OCI-LY1 (cell line): ENCODE data around the gene PPP1R11.

Experiments
- H2AFZ ChIP-seq: fragments of 200-600 bp; sonication (generic), shearing (Covaris generic); 2 replicates; pipeline ENCODE4 v1.6.0; 2014; ENCODE audit warnings: antibody characterized with exemption, mild to moderate bottlenecking, low read length
- H3F3A ChIP-seq: fragments of 200-600 bp; sonication (generic), shearing (Covaris generic); 2 replicates; pipeline ENCODE4 v1.6.0; 2014; ENCODE audit warnings: mild to moderate bottlenecking, antibody characterized with exemption, low read length, moderate library complexity; ENCODE audit not compliant: insufficient read depth
- H3K27ac ChIP-seq: fragments of 200-600 bp; sonication (generic); 2 replicates; pipeline ENCODE4 v1.5.1; 2014; ENCODE audit warnings: low read length, mixed run types, mild to moderate bottlenecking, low read depth; ENCODE audit not compliant: poor library complexity, severe bottlenecking
- H3K27me3 ChIP-seq: fragments of 200-600 bp; sonication (generic); 2 replicates; pipeline ENCODE4 v1.6.0; 2014; ENCODE audit warnings: antibody characterized with exemption, mild to moderate bottlenecking, low read length, moderate library complexity; ENCODE audit not compliant: insufficient read depth
- H3K36me3 ChIP-seq: fragments of 200-600 bp; sonication (generic); 2 replicates; pipeline ENCODE4 v1.6.1; 2014; ENCODE audit warnings: mild to moderate bottlenecking, antibody characterized with exemption, low read length, moderate library complexity, mixed read lengths; ENCODE audit not compliant: insufficient read depth
- H3K4me1 ChIP-seq: fragments of 200-600 bp; sonication (generic); 2 replicates; pipeline ENCODE4 v1.5.1; 2014; ENCODE audit warnings: mild to moderate bottlenecking, low read length, moderate library complexity; ENCODE audit not compliant: insufficient read depth, severe bottlenecking
- H3K4me2 ChIP-seq: fragments of 200-600 bp; sonication (generic), shearing (Covaris generic); 2 replicates; pipeline ENCODE4 v1.6.1; 2014; ENCODE audit warnings: low read length
- H3K4me3 ChIP-seq: fragments of 200-600 bp; sonication (generic); 2 replicates; pipeline ENCODE4 v1.5.1; 2014; ENCODE audit warnings: low read length, low read depth, mild to moderate bottlenecking, mixed read lengths; ENCODE audit not compliant: poor library complexity, severe bottlenecking
- H3K79me2 ChIP-seq: fragments of 200-600 bp; shearing (Covaris generic); 2 replicates; pipeline ENCODE4 v1.6.1; 2016; ENCODE audit warnings: mixed run types, low read length, mixed read lengths; ENCODE audit not compliant: insufficient read depth
- H3K9ac ChIP-seq: fragments of 200-600 bp; sonication (generic), shearing (Covaris generic); 2 replicates; pipeline ENCODE4 v1.6.1; 2014; ENCODE audit warnings: mild to moderate bottlenecking, low read length, mixed read lengths
- H3K9me2 ChIP-seq: fragments of 200-600 bp; sonication (generic), shearing (Covaris generic); 2 replicates; pipeline ENCODE4 v1.6.1; 2014; ENCODE audit warnings: low read depth, mild to moderate bottlenecking, low read length, mixed read lengths
- H3K9me3 ChIP-seq: fragments of 200-600 bp; shearing (Covaris generic); 2 replicates; pipeline ENCODE4 v1.6.1; 2014; ENCODE audit warnings: low read length, mixed read lengths
- H4K20me1 ChIP-seq: fragments of 200-600 bp; sonication (generic), shearing (Covaris generic); 2 replicates; pipeline ENCODE4 v1.6.0; 2016; ENCODE audit warnings: mild to moderate bottlenecking, low read length; ENCODE audit not compliant: insufficient read depth
- CTCF ChIP-seq: fragments of 200-600 bp; sonication (generic), shearing (Covaris generic); IDR thresholded peaks from 2 replicates; pipeline ENCODE4 v1.5.1; 2017; ENCODE audit warnings: mild to moderate bottlenecking, antibody characterized with exemption, low read length, moderate library complexity, mixed read lengths
- EZH2 ChIP-seq: fragments of 200-600 bp; sonication (generic), shearing (Covaris generic); IDR thresholded peaks from 2 replicates; pipeline ENCODE4 v1.8.0; 2017; ENCODE audit warnings: borderline replicate concordance, mixed run types, mild to moderate bottlenecking, antibody characterized with exemption, low read length, moderate library complexity, mixed read lengths

PPP1R11 gene

DNA sequence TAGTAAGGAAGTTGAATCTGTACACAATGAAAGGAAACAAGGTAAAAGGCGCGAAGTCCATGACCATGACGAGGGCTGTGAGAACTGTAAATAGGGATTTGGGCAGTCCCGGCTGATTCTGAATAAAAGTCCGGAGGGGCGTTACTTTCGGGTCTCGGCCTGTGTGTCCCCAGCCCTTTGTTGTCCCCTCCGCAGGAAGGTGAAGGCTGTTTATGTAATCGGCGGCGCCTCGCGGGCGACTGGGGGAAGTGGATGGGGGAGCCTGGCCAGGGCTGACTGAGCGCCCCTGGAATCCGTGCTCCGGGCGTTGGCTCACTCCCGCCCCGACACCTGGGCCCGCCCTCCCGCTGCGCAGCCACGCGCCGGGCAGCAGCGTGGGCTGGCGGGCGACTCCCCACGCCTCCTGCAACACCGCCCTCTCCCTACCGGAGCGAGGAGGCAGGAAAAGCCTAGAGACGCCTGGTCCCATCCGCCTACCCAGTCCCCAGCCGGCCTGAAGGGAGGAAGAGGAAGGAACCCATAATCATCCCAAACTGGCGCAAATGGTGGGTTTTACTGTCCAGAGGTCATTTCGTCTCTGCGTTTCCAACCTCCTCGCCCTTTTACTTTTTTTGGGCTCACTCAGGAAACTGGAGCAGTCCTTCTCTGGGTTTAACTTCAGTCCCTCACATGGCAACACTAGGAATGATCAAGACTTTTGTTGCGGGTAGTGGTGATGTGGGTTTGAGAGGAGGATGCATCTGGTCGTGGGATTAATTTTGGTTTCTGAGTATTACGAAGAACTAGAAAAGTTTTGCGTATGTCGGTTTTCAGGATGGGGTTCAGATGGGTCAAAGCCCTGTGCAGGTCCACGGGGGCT lies 33.8 kb downstream of the PPP1R11 start:
- Histone ChIP-seq H3K27ac (no peak overlapping the region), H3K9me2 (no peaks in the 10 kb centered on the region), H3K9me3 (no peaks in the 10 kb centered on the region), H3K4me2 (peak overlapping the region; percentile 88), H3K4me3 (peak overlapping the region; percentile 60), H2AFZ (no peak overlapping the region), H3K9ac (peak overlapping the region; percentile 0; the same call in 1 of the 2 replicates), H3F3A (no peaks in the 10 kb centered on the region), H3K27me3 (no peaks in the 10 kb centered on the region; the same call in 1 of the 2 replicates), H3K79me2 (no peaks in the 10 kb centered on the region), H3K4me1 (peaks cover 34% of the 10 kb centered on the region), H3K36me3 (no peaks in the 10 kb centered on the region), H4K20me1 (no peaks in the 10 kb centered on the region)
- no peak for TF ChIP-seq CTCF
- no peak for TF ChIP-seq EZH2

- Histone ChIP-seq H3K4me3 (peak overlapping the region; percentile 60), H3K9me3 (no peaks in the 10 kb centered on the region), H2AFZ (peak overlapping the region; percentile 55; the same call in 1 of the 2 replicates), H4K20me1 (no peaks in the 10 kb centered on the region), H3K27ac (peak overlapping the region; percentile 4), H3K4me2 (peak overlapping the region; percentile 88), H3K27me3 (no peaks in the 10 kb centered on the region; the same call in 1 of the 2 replicates), H3K9me2 (no peaks in the 10 kb centered on the region), H3K9ac (peak overlapping the region; percentile 56), H3K36me3 (no peaks in the 10 kb centered on the region), H3K79me2 (no peaks in the 10 kb centered on the region), H3F3A (no peaks in the 10 kb centered on the region), H3K4me1 (peaks cover 34% of the 10 kb centered on the region)
- TF ChIP-seq CTCF (peak; percentile 24; the same call in 1 of the 2 replicates), EZH2 (no peak)
Measured at GRCh38 chr6:30101444-30102413, 34.7 kb downstream of the PPP1R11 start.

DNA sequence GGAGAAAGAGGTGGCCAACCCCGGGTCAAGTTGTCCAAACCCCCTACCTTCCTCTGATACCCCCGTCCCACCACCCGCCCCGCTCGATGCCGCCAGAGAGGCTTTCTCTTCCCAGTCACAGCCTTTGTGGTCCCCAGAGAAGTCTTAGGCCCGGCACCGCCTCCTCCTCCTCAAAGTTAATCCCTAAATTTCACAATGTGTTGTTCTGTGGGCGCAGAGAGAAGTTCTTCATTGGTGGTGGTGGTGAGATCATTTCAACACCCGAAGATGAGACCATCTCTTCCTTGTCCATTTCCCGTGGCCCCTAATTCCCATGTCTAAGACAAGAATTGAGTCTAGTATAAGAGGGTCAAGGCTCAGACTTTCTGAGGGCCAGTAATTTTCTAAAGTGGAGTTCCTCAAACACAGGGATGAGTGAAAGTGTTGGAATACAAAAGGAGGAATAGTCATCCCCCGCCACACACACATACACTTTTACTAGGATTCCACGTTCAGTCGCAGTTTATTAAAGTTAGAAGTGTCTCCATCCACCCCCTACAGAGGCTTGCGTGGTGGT lies 35.5 kb downstream of the PPP1R11 start:
- Histone ChIP-seq H3K27me3 (no peaks in the 10 kb centered on the region; the same call in 1 of the 2 replicates), H3K36me3 (no peaks in the 10 kb centered on the region), H3K9ac (peak overlapping the region; percentile 56; the same call in 1 of the 2 replicates), H3K27ac (peak overlapping the region; percentile 4), H3K9me3 (no peaks in the 10 kb centered on the region), H3K4me3 (peak overlapping the region; percentile 60), H4K20me1 (no peaks in the 10 kb centered on the region), H2AFZ (peak overlapping the region; percentile 55; the same call in 1 of the 2 replicates), H3K79me2 (no peaks in the 10 kb centered on the region), H3K9me2 (no peaks in the 10 kb centered on the region), H3F3A (no peaks in the 10 kb centered on the region), H3K4me2 (peak overlapping the region; percentile 88), H3K4me1 (peaks cover 34% of the 10 kb centered on the region)
- TF ChIP-seq CTCF = no peak
- no peak for TF ChIP-seq EZH2
